COLO668 (cell line): ENCODE results near the gene LTBP1.
"Not testable (repeated sequence)": the region's sequence is repeated elsewhere in the genome, so short reads cannot be mapped to it uniquely, and the experiment has no call there.

Source experiments
- DNase-seq: peaks from one replicate; lab custom pipeline; 2025; ENCODE audit not compliant: unreplicated experiment; lab: John Stamatoyannopoulos, UW

The LTBP1 gene

DNA sequence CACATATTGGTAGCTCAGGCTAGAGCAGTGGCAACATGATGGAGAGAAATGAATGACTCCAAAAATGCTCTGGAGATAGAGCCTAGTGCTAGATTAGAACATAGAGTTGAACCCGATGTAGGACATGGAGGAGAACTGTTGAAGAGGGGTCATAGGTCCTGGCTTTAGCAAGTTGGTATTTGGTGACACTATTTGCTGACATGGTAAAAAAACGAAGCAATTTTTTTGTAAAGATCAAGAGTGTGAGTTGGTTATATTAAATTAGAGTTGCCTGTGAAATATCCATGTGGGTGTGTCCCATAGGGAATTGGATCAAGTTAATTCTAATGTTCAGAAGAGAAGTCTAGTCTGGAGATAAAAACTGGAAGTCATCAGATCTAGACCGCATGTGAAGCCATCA, 386.7 kb downstream of the LTBP1 start:
- no peak for DNase-seq

DNA sequence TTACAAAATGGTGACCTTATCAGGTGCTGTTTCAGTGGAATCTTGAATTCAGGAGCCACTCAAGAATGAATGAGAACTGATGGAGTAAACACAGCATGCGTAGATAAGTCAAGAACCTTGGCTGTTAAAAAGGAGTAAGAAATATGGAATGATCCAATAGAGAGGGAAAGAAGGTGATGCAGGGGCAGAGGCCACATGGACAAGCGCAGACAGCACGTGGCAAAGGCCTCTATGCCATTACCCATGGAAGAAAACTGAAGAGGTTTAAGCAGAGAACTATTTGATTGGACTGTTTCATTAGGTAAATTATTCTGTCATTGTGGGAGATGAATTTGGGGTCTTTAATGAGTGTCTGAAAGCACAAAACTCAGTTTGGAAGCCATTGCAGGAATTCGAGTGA, 387.3 kb downstream of the LTBP1 start:
- DNase-seq = no peak

GRCh38 chr2:33335516-33335915, 388.8 kb downstream of the LTBP1 start:
- DNase-seq = no peak

- no peak for DNase-seq
These were observed 389.4 kb downstream of the LTBP1 start for GRCh38 chr2:33336036-33336625.

GRCh38 chr2:33337385-33337960, 390.7 kb downstream of the LTBP1 start:
- no peak for DNase-seq

- DNase-seq = no peak
These were observed 391.2 kb downstream of the LTBP1 start for GRCh38 chr2:33337981-33338380.

DNA sequence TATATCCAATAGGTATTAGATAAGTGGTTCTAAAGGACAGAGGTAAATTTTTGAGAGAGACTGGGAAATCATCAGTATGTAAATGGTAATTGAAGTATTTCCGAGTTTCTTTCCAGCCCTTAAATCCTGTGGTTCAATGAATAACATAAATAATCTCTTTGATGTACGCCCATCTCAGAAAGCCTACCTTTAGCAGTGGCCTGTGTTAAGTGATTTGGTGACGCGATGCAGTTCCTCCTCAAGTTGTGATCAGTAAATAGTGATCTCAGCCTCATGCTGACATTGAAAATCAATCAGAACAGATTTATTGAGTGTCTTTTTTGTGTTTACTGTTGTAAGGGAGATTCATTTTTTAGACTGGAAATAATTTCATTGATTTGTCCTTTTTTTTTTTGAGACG, 392.5 kb downstream of the LTBP1 start:
- no peak for DNase-seq

DNA sequence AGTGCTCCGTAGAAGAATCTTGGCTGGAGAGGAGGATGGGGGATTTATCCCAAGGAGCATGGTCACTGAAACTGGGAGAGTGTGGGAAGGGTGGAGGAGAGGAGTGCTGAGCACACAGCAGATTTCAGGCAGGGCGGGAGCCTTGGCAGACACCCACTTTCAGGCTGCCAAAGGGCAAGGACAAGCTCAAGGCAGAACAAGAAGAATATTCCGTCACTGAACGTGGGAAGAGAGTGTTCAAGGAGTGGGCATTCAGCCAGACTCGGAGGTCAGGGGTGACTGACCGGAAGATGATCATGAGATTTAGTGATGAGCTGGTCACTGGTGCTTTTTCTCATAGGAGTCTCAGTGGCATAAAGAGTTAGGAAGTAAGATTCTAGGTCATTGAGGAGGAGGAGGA, 393.5 kb downstream of the LTBP1 start:
- no peak for DNase-seq

GRCh38 chr2:33342171-33342570, 395.4 kb downstream of the LTBP1 start:
- no peak for DNase-seq

GRCh38 chr2:33342705-33343104, 396.0 kb downstream of the LTBP1 start:
- DNase-seq = peak; percentile 17

DNA sequence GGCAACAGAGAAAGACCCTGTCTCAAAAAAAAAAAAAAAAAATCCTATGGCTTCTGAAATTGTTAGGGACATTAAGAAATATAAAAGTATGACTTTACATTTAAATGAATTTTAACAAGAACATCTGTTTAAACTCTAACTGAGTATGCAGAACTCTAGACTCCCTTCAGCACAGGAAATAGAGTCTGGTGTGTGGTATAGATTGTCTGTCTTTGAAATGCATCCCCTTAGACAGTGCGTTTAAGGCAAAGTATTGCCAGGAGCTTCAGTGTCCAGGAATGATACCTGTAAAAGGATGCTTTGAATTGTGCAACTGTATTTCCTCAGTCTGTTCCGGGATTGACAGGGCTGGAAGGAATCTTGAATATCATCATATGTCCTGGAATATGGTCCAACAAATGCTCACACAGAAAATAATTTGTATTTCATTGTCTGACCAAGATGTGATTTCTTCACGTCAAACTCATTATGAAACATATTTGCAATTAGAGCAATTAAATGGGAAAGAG, 396.7 kb downstream of the LTBP1 start:
- no peak for DNase-seq

GRCh38 chr2:33344230-33344629, 397.5 kb downstream of the LTBP1 start:
- DNase-seq = no peak

DNA sequence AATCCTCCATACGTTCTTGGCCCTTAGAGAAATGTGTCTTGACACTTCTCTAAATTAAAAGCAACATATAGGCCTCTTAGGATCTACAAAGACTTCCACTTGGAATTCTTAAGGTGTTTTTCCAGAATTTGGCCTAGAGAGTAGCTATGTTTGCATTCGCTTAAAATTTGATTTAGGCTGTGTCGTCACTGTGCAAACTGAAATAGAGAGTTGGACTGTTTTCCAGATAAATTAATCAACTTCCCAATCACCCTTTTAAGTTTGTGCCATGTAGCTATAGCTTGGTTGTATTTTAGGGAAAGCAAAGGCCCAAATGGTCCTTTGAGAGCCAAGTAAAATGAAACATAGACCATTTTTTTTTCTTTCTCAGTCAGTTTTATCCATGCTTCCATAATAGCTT, 401.1 kb downstream of the LTBP1 start:
- no peak for DNase-seq

GRCh38 chr2:33350632-33351031, 403.9 kb downstream of the LTBP1 start:
- DNase-seq = no peak

- DNase-seq = no peak
These were observed 405.0 kb downstream of the LTBP1 start for GRCh38 chr2:33351781-33352180.

DNA sequence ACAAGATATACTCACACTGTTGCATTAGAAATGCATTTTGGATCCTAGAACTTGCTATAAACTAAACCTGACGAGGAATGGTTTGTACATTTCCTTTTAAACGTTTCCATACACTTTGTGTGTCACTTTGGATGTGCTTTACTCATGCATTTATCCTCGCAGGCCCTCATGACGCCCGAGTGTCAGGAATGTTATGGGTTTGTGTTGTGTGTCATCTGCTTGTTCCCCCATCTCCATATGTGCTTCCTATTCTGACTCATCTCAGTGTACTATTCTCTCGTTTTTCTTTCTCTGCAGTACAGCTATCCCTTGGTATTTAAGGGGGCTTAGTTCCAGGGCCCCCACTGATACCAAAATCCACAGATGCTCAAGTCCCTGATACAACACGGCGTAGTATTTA, 408.2 kb downstream of the LTBP1 start:
- DNase-seq = no peak

DNA sequence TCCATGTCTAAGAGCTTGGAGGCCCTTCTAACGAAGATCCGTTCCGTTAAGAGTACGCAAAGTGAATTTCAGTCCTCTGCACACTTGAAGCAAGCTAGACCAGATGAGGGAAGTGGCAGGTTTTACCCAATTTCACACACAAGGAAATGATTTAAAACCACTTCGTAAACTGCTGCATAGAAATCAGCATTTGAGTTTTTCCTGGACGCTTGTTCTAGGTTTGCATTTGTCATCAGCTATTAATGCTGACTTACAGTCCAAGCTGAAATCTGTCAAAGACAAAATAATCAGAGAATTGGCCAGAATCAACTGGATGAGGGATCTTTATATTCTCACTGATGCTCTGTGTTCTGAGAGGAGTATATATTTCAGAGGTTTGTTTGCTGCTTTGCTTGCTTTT, 412.1 kb downstream of the LTBP1 start:
- DNase-seq = no peak

GRCh38 chr2:33363325-33364298, 416.9 kb downstream of the LTBP1 start:
- no peak for DNase-seq

DNA sequence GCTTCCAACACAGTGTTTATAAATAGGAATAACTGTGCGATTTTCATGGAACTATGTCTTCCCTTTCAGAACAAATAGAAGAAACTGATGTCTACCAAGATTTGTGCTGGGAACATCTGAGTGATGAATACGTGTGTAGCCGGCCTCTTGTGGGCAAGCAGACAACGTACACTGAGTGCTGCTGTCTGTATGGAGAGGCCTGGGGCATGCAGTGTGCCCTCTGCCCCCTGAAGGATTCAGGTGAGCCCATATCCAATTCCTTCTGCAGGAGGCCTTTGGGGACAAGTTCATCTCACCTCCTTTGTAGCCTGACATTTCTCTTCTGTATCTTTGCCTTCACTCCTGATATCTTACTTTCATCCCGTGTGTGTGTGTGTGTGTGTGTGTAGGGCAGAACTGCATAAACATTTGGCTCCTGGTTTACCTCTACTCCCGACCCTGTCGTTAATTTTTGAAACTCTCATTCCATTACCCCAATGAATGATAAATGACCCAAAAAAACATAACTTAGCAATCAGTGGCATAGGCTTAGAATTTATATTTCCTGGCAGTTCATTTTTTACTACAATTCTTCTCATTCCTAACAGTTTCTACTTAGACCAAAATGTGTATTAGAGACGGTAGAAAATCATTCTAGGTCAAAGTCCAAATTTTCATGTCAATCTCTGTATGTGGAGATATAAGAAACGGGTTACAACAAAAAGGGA, 418.7 kb downstream of the LTBP1 start:
- DNase-seq = no peak

DNA sequence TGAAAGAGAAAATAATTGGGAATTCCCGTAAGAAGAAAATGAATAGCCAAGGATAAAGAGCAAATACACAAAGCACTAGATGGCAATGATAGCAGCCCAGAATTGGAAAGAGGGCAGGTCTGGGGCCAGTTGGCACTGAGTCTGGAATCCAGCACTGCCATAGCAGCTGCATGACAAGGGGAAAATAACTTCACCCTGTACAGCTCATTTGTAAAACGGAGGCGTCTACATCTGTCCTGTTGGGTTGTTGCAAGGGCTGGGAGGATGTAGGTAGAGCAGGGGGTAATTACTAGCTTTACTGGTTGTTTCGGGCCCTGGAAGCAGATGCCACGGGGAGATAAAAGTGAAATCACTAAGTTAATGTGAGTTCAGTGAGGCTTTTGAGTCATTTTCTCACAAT, 419.7 kb downstream of the LTBP1 start:
- DNase-seq = no peak

DNA sequence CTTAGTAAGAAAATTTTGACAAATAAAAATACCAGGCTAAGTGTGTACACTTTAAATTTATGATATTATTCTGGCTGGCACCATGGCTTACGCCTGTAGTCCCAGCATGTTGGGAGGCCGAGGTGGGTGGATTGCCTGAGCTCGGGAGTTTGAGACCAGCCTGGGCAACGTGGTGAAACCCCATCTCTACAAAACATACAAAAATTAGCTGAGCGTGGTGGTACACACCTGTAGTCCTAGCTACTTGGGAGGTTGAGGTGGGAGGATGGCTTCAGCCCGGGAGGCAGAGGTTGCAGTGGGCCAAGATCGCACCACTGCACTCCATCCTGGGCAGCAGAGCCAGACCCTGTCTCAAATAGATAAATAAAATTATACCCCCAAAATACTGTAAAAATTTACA, 421.8 kb downstream of the LTBP1 start:
- not testable (repeated sequence) for DNase-seq
